PC-3 (cell line): ENCODE data around the gene C1QL1.

Experiments
- CTCF ChIP-seq: fragments of 300-600 bp; sonication (generic); conservative IDR thresholded peaks from 2 replicates; pipeline ENCODE4 v1.5.1; 2017; ENCODE audit warnings: antibody characterized with exemption, low read depth, mild to moderate bottlenecking, low read length
- EZH2 ChIP-seq: fragments of 300-600 bp; sonication (generic); IDR thresholded peaks from one replicate; pipeline ENCODE4 v1.6.1; 2017; ENCODE audit warnings: antibody characterized with exemption, mild to moderate bottlenecking, low read length; ENCODE audit not compliant: unreplicated experiment

GRCh38 chr17:44981221-44981968 is 13.3 kb upstream of the C1QL1 start:
- TF ChIP-seq CTCF, result no peak
- no peak for TF ChIP-seq EZH2
